Heart left ventricle (tissue), 16 donors: ENCODE measurements around the gene PARD3B. TPM values are rescaled to one million over a fixed set of nuclear protein-coding genes. Genes with fewer than 3 reads are reported as not detected.
A peak's percentile ranks its signal among the peaks of the same experiment; 100 is the strongest.

ENCODE experiments used
- ATAC-seq, 4 donors: fragments of 200-7000 bp; cut with Tn5 transposase; one replicate each; pipeline ENCODE4 v1.9.1; 2020 to 2022; ENCODE audit warnings: moderate library complexity in 4 of 4, mild to moderate bottlenecking in 3 of 4, moderate number of reproducible peaks in 1 of 4
- DNase-seq, 5 donors: peaks; one replicate each; pipeline ENCODE4 v3.0.0-alpha.2; 2020
- H3K27ac ChIP-seq, 12 donors: fragments of 200-600 bp; sonication (generic) in 4 of 12; one replicate each; pipeline versions ENCODE4 v1.5.0 to v1.8.0; 2016 to 2022; ENCODE audit warnings: mild to moderate bottlenecking in 2 of 12
- H3K27me3 ChIP-seq, 9 donors: fragments of 200-600 bp; sonication (generic) in 2 of 9; one replicate each; pipeline versions ENCODE4 v1.5.1 to v1.8.0; 2016 to 2022; ENCODE audit warnings: mild to moderate bottlenecking in 3 of 9
- H3K36me3 ChIP-seq, 9 donors: fragments of 200-600 bp; sonication (generic) in 2 of 9; one replicate each; pipeline versions ENCODE4 v1.5.0 to v1.8.0; 2018 to 2022; ENCODE audit warnings: mild to moderate bottlenecking in 2 of 9
- H3K4me1 ChIP-seq, 12 donors: fragments of 200-600 bp; sonication (generic) in 4 of 12; one replicate each; pipeline versions ENCODE4 v1.5.0 to v1.8.0; 2016 to 2022; ENCODE audit warnings: mild to moderate bottlenecking in 3 of 12
- H3K4me3 ChIP-seq, 12 donors: fragments of 200-600 bp; sonication (generic) in 4 of 12; one replicate each; pipeline versions ENCODE4 v1.5.0 to v1.8.0; 2017 to 2022; ENCODE audit warnings: mild to moderate bottlenecking in 9 of 12, moderate library complexity in 4 of 12
- H3K9me3 ChIP-seq, 12 donors: fragments of 200-600 bp; sonication (generic) in 4 of 12; one replicate each; pipeline versions ENCODE4 v1.5.0 to v1.8.0; 2016 to 2022; ENCODE audit warnings: mild to moderate bottlenecking in 1 of 12
- POLR2A ChIP-seq, 2 donors: fragments of 450-650 bp; IDR thresholded peaks; one replicate each; pipeline ENCODE4 v1.6.1; 2017; ENCODE audit warnings: antibody characterized with exemption in 2 of 2, mild to moderate bottlenecking in 2 of 2, moderate library complexity in 2 of 2
- WGBS, 4 donors: extraction: QIAGEN DNeasy Blood & Tissue Kit in 2 of 4; methylation state at CpG; one replicate each; pipeline versions ENCODE4 v1.1.5 to v1.1.7; 2013 to 2018; 5-methylcytosine and 5-hydroxymethylcytosine counted together
- intact Hi-C, 10 donors: fragments of 100-400 bp; cut with DNase I; formaldehyde crosslinking; loops; one replicate each; pipeline versions ENCODE4 v1.11.1 to v1.14.2; 2022
- polyA plus RNA-seq, 2 donors: library from polyadenylated mRNA; stranded (reverse); fragments of 200-250 nt; gene quantifications; one replicate each; pipeline ENCODE4 v1.2.3, GENCODE V29; 2013
- total RNA-seq, 9 donors: library from RNA; depleted of rRNA in 2 of 9; stranded (reverse); fragments of >200 nt in 2 of 9; fragmentation: NEBNext Ultra II Directional in 3 of 9; extraction: Animal tissue kit (Norgen Biotek cat#: 25700) in 3 of 9; gene quantifications; one replicate each; pipeline versions ENCODE4 v1.1.0 to v1.2.4, GENCODE V29; 2016 to 2023
- TF ChIP-seq, protein P1 (sequence below), 12 donors: fragments of 200-600 bp; sonication (generic) in 4 of 12; IDR thresholded peaks; one replicate each; pipeline versions ENCODE4 v1.5.0 to v1.8.0; 2018 to 2022; ENCODE audit warnings: antibody characterized with exemption in 12 of 12, mild to moderate bottlenecking in 5 of 12
- donor health status: ischemic (EF 13 %, LVEDD 7.1; RV severe dilation, severe dysfunction).
- donor health status: healthy with polysubstance abuse.
- donor health status: DM: no; HTN: yes; CAD: no.
- donor health status: DM: no; HTN: no; CAD: no.
- donor health status: ischemic (EF 25% LVEDD 6.9; RV normal size, moderate dysfunction).
- donor health status: ischemic (EF 25% LVEDD 5.7; RV mildly dilated, moderate dysfunction).
- donor health status: healthy.
- donor health status: DM: yes; HTN: yes; CAD: no.
- donor health status: ischemic (EF 35%, LVEDD 5.7; RV mildly dilated, moderate dysfunction).
- donor health status: nonischemic (EF 11% LVEDD 7.7; RV severe dilation, severe dysfunction).
- donor health status: DM: yes; HTN: yes; CAD: no.
- donor health status: PGD.
- donor health status: ischemic (EF 29% LVEDD 5.4; RV normal size, mild dysfunction).
- donor health status: nonischemic (EF 23%, LVEDD 6.1; RV moderate dilation, normal function).

The PARD3B gene
- total and polyA plus RNA-seq, 11 donors, result 0.71 to 15.1 (median 6.2) TPM

GRCh38 chr2:204869132-204869823 is 324.0 kb downstream of the PARD3B start:
- Histone ChIP-seq H3K27me3 (no peaks in the 10 kb centered on the region), H3K4me3 (no peak overlapping the region), H3K27ac (peak overlapping the region in 1 of 12 donors; percentile 1), H3K36me3 (no peaks in the 10 kb centered on the region), H3K9me3 (peaks cover 0 to 8% (median 0%) of the 10 kb centered on the region in 12 donors), H3K4me1 (peaks cover 0 to 26% (median 15%) of the 10 kb centered on the region in 12 donors)
- 20 to 48% (median 25%) methylated on average over 3 of the region's 3 CpGs for whole genome bisulfite sequencing, 4 donors
- intact Hi-C loops, result loop anchor here in 1 of 10 donors (5.0 kb wide), 1 partner anchor 808 kb away; no protein-coding TSS in a partner anchor
- no peak for DNase-seq
- peak in 1 of 4 donors; percentile 72 for ATAC-seq
- TF ChIP-seq, protein P1, sequence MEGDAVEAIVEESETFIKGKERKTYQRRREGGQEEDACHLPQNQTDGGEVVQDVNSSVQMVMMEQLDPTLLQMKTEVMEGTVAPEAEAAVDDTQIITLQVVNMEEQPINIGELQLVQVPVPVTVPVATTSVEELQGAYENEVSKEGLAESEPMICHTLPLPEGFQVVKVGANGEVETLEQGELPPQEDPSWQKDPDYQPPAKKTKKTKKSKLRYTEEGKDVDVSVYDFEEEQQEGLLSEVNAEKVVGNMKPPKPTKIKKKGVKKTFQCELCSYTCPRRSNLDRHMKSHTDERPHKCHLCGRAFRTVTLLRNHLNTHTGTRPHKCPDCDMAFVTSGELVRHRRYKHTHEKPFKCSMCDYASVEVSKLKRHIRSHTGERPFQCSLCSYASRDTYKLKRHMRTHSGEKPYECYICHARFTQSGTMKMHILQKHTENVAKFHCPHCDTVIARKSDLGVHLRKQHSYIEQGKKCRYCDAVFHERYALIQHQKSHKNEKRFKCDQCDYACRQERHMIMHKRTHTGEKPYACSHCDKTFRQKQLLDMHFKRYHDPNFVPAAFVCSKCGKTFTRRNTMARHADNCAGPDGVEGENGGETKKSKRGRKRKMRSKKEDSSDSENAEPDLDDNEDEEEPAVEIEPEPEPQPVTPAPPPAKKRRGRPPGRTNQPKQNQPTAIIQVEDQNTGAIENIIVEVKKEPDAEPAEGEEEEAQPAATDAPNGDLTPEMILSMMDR (IDR thresholded peaks at IDR 0.05), result no peak
- TF ChIP-seq POLR2A (IDR thresholded peaks at IDR 0.05), result no peak

DNA sequence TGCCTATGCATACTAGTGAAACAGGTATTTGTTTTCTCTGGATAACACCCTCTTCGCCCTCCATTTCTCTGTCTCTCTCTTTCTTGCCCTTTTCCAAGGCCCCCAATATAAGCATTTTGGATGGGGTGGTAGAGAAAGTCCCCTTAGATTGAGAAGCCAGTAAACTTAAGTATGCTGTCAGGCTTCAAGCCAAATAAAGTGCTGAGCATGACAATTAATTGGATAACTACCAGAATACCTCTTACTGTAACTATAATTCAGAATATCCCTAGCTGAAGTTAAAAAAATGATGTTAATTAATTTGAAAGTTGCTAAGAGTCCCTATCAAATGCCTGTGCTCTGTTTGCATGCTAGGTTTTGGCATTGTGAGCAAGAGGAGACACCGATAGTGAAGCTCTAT is 324.8 kb downstream of the PARD3B start:
- Histone ChIP-seq H3K4me3 (no peak overlapping the region), H3K9me3 (peaks cover 0 to 2% (median 0%) of the 10 kb centered on the region in 12 donors), H3K4me1 (peaks cover 0 to 26% (median 15%) of the 10 kb centered on the region in 12 donors), H3K36me3 (no peaks in the 10 kb centered on the region), H3K27ac (peak overlapping the region in 1 of 12 donors; percentile 1), H3K27me3 (no peaks in the 10 kb centered on the region)
- 82 to 86% (median 84%) methylated on average over 2 of the region's 2 CpGs for whole genome bisulfite sequencing, 4 donors
- ATAC-seq (no peak), DNase-seq (no peak)
- no peak for TF ChIP-seq POLR2A (IDR thresholded peaks at IDR 0.05)
- TF ChIP-seq, protein P1 (IDR thresholded peaks at IDR 0.05), result no peak
- intact Hi-C loops, result loop anchor here in 7 of 10 donors (5.0 to 10.0 kb wide), 2 partner anchors 805 to 807 kb away; no protein-coding TSS in a partner anchor

DNA sequence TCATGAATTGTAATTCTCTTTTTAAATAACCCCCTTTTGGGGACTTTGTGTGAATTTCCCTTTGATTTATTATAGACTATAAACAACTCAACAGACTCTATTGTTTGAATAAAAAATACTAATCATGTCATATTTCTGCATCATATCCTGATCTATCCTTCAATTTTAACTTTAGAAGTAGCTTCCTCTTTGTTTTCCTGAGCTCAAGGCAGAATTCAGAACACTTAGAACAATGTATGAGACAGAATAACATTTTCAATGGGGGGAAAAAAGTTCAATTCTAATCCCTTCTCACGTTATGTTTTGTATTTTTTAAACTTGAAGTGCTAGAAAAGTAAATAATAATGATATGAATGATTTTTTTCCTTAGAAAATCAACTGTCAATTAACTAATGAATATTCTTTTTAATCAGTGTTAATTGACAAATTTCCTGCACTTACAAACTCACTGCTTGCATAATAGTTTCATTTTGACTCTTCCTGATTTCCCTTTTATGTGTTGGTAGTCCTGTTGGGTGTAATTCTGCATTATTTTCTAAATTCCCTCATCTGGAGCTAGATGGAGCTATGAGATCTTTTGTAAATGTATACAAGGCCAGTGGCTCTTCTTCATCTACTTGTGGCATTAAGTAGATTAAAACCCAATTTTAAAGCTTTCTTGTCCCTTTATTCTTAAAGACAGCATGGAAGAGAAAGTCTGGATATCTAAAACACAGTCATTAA is 326.1 kb downstream of the PARD3B start:
- H3K9me3 ChIP-seq, result no peaks in the 10 kb centered on the region
- H3K4me1 ChIP-seq, result peaks cover 0 to 26% (median 15%) of the 10 kb centered on the region in 12 donors
- DNase-seq (no peak), ATAC-seq (peak in 1 of 4 donors; percentile 59)
- 62 to 74% (median 65%) methylated on average over 1 of the region's 1 CpG for WGBS, 4 donors
- intact Hi-C loops, result loop anchor here in 7 of 10 donors (5.0 to 10.0 kb wide), 2 partner anchors 803 to 806 kb away; no protein-coding TSS in a partner anchor
- H3K27ac ChIP-seq, result peak overlapping the region in 1 of 12 donors; percentile 7
- H3K4me3 ChIP-seq, result no peak overlapping the region
- H3K27me3 ChIP-seq, result no peaks in the 10 kb centered on the region
- H3K36me3 ChIP-seq, result no peaks in the 10 kb centered on the region
- TF ChIP-seq, protein P1 (IDR thresholded peaks at IDR 0.05), result peak in 11 of 12 donors; percentile 11 to 56 (median 38)
- no peak for TF ChIP-seq POLR2A (IDR thresholded peaks at IDR 0.05)

DNA sequence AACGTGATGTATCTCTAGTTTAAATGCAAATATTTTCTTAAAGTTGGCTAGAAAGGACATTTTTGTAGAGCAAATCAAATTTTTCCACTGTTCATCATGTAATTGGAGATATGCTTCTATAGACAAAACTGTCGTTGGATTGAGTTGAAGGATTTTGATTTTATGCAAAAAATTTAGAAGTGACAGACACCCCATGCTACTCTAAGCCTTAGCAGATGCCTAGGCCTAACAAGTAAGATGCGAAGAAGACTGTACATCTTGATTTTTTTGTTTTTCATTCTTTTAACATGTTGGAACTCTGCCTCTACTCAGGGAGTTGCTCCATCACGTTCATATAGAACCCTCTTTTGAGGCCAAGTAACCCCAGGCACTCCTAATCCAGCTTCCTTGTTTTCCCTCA is 331.0 kb downstream of the PARD3B start:
- intact Hi-C loops, result loop anchor here in 3 of 10 donors (10.0 kb wide), 1 partner anchor 798 kb away; no protein-coding TSS in a partner anchor
- WGBS, 4 donors, result 89 to 93% (median 91%) methylated on average over 4 of the region's 4 CpGs
- no peak for TF ChIP-seq POLR2A (IDR thresholded peaks at IDR 0.05)
- TF ChIP-seq, protein P1 (IDR thresholded peaks at IDR 0.05), result no peak
- peaks cover 0 to 5% (median 0%) of the 10 kb centered on the region in 12 donors for H3K4me1 ChIP-seq
- H3K27me3 ChIP-seq, result no peaks in the 10 kb centered on the region
- DNase-seq (no peak), ATAC-seq (no peak)
- H3K4me3 ChIP-seq, result no peak overlapping the region
- H3K27ac ChIP-seq, result no peak overlapping the region
- no peaks in the 10 kb centered on the region for H3K36me3 ChIP-seq
- H3K9me3 ChIP-seq, result no peaks in the 10 kb centered on the region
